ENCODE results near the gene AGA.
A peak's percentile ranks its signal among the peaks of the same experiment; 100 is the strongest.

AGA gene

GRCh38 chr4:177448850-177449249 is 6.6 kb upstream of the AGA start:
- Histone ChIP-seq H3K4me1 (ENCODE audit: control insufficient read depth, insufficient read depth, low read length) (no peaks in the 10 kb centered on the region), H3K9me3 (ENCODE audit: control insufficient read depth, low read length) (no peaks in the 10 kb centered on the region), H3K27me3 (ENCODE audit: control insufficient read depth, insufficient read depth, low read length, poor library complexity, severe bottlenecking) (no peaks in the 10 kb centered on the region), H3K27ac (ENCODE audit: insufficient read depth, low read depth, low read length, poor library complexity, severe bottlenecking) (no peak overlapping the region), H3K4me3 (ENCODE audit: insufficient read depth, low read depth, low read length) (no peak overlapping the region), H3K36me3 (ENCODE audit: control insufficient read depth, insufficient read depth, low read length) (no peaks in the 10 kb centered on the region)
- WGBS, 2 experiments: no CpG with 5 or more reads among the region's 1 CpG

DNA sequence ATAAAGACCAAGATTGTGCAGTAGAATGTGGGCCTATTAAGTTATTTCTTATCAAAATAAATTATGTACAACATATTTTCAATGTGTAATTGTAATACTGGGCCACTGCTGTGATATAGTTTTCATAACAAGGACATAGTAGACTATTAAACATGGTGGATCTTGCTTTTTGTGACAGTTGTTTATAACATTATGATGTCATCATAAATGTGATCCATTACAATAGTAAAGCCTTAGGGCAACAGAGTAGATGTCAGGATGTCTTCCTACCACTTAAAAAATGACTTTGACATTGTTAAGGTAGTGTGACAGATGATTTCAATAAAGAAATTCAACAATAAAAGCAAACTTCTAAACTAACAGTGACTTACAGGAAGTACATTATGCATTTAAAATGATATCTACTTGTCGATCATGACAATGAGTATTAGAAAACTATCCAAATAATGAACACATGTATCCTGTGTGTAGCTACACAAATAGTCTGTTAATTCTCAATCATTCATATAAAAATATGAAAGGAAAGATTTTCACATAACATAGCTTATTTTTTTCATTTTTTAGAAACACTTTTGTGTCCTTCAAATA is 5.3 kb upstream of the AGA start:
- H3K27me3 ChIP-seq (ENCODE audit: control insufficient read depth, insufficient read depth, low read length, poor library complexity, severe bottlenecking): no peaks in the 10 kb centered on the region
- no peak overlapping the region for H3K4me3 ChIP-seq (ENCODE audit: insufficient read depth, low read depth, low read length)
- H3K9me3 ChIP-seq (ENCODE audit: control insufficient read depth, low read length): no peaks in the 10 kb centered on the region
- peaks cover 4% of the 10 kb centered on the region for H3K4me1 ChIP-seq (ENCODE audit: control insufficient read depth, insufficient read depth, low read length)
- no CpG with 5 or more reads among the region's 1 CpG for WGBS, 2 experiments
- H3K36me3 ChIP-seq (ENCODE audit: control insufficient read depth, insufficient read depth, low read length): no peaks in the 10 kb centered on the region
- H3K27ac ChIP-seq (ENCODE audit: insufficient read depth, low read depth, low read length, poor library complexity, severe bottlenecking): no peak overlapping the region

DNA sequence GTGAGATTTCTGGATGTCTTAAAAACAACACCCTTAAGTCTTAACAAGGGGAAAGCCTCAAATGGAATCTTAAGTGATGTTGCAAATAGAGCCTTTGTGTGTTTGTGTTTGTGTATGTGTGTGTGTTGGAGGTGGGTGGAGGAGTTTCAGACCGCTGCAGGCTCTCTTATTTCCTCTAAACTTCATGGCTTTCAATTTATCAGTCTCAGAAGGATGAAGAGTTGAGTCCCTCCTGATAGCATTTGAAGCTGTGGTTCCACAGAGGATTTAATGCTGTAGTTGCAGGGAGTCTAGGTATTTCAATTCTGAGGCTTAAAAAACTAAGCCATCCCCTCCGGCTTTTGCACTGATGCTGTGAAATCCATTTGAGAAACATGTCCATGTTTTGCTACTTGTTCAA is 4.3 kb upstream of the AGA start:
- 88% methylated on average over 2 of the region's 2 CpGs for WGBS, 2 experiments
- Histone ChIP-seq H3K27ac (ENCODE audit: insufficient read depth, low read depth, low read length, poor library complexity, severe bottlenecking) (no peak overlapping the region), H3K27me3 (ENCODE audit: control insufficient read depth, insufficient read depth, low read length, poor library complexity, severe bottlenecking) (no peaks in the 10 kb centered on the region), H3K36me3 (ENCODE audit: control insufficient read depth, insufficient read depth, low read length) (no peaks in the 10 kb centered on the region), H3K9me3 (ENCODE audit: control insufficient read depth, low read length) (no peaks in the 10 kb centered on the region), H3K4me1 (ENCODE audit: control insufficient read depth, insufficient read depth, low read length) (peaks cover 5% of the 10 kb centered on the region), H3K4me3 (ENCODE audit: insufficient read depth, low read depth, low read length) (no peak overlapping the region)

- no peaks in the 10 kb centered on the region for H3K36me3 ChIP-seq (ENCODE audit: control insufficient read depth, insufficient read depth, low read length)
- WGBS, 2 experiments: 88 to 91% methylated on average over 26 of the region's 26 CpGs
- H3K4me1 ChIP-seq (ENCODE audit: control insufficient read depth, insufficient read depth, low read length): peaks cover 5% of the 10 kb centered on the region
- no peak overlapping the region for H3K27ac ChIP-seq (ENCODE audit: insufficient read depth, low read depth, low read length, poor library complexity, severe bottlenecking)
- H3K4me3 ChIP-seq (ENCODE audit: insufficient read depth, low read depth, low read length): no peak overlapping the region
- H3K9me3 ChIP-seq (ENCODE audit: control insufficient read depth, low read length): no peaks in the 10 kb centered on the region
- H3K27me3 ChIP-seq (ENCODE audit: control insufficient read depth, insufficient read depth, low read length, poor library complexity, severe bottlenecking): no peaks in the 10 kb centered on the region
Measured at GRCh38 chr4:177444911-177445736, 2.9 kb upstream of the AGA start.

DNA sequence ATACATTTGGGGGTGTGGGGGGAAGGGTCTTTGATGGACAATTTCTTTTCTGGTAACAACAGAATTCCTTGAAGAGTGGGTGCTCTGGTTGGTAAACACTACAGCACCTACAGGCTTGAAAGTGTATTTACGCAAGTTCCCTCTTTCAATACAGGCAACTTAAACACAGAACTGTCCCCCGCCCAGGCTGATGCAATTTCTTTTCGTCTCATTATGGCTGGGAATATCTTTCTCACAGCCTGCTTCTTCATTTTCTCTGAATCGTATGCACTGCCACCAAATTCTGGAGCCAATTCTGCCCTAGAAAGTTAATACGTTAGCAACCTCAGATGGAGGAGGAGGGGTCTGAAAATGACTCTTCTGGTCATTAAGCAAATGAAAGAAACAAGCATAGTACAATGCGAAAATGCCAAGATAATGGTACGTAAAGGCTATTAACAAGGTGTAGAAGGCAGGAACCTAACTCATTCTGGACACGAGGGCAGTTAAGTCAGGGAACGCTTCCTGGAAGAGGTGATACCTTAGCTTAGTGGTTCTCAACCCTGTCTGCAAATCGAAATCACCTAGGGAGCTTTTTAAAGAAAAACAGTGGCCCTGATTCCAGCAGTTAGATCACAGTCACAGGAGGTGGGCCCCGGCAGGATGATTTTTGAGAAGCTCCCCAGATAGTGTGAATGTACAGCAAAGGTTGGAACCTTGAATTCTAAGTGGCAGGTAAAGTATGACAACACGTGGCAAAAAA is 1.0 kb downstream of the AGA start:
- no peaks in the 10 kb centered on the region for H3K27me3 ChIP-seq (ENCODE audit: control insufficient read depth, insufficient read depth, low read length, poor library complexity, severe bottlenecking)
- peak overlapping the region; percentile 94 for H3K27ac ChIP-seq (ENCODE audit: insufficient read depth, low read depth, low read length, poor library complexity, severe bottlenecking)
- H3K9me3 ChIP-seq (ENCODE audit: control insufficient read depth, low read length): no peaks in the 10 kb centered on the region
- peak overlapping the region; percentile 54 for H3K4me3 ChIP-seq (ENCODE audit: insufficient read depth, low read depth, low read length)
- H3K36me3 ChIP-seq (ENCODE audit: control insufficient read depth, insufficient read depth, low read length): no peaks in the 10 kb centered on the region
- peaks cover 5% of the 10 kb centered on the region for H3K4me1 ChIP-seq (ENCODE audit: control insufficient read depth, insufficient read depth, low read length)
- WGBS, 2 experiments: 62 to 66% methylated on average over 12 of the region's 12 CpGs

GRCh38 chr4:177436456-177436855 is 5.8 kb downstream of the AGA start:
- Histone ChIP-seq H3K36me3 (ENCODE audit: control insufficient read depth, insufficient read depth, low read length) (no peaks in the 10 kb centered on the region), H3K4me3 (ENCODE audit: insufficient read depth, low read depth, low read length) (no peak overlapping the region), H3K27me3 (ENCODE audit: control insufficient read depth, insufficient read depth, low read length, poor library complexity, severe bottlenecking) (no peaks in the 10 kb centered on the region), H3K9me3 (ENCODE audit: control insufficient read depth, low read length) (no peaks in the 10 kb centered on the region), H3K27ac (ENCODE audit: insufficient read depth, low read depth, low read length, poor library complexity, severe bottlenecking) (no peak overlapping the region), H3K4me1 (ENCODE audit: control insufficient read depth, insufficient read depth, low read length) (no peaks in the 10 kb centered on the region)
- WGBS, 2 experiments: 93% methylated on average over 7 of the region's 7 CpGs

DNA sequence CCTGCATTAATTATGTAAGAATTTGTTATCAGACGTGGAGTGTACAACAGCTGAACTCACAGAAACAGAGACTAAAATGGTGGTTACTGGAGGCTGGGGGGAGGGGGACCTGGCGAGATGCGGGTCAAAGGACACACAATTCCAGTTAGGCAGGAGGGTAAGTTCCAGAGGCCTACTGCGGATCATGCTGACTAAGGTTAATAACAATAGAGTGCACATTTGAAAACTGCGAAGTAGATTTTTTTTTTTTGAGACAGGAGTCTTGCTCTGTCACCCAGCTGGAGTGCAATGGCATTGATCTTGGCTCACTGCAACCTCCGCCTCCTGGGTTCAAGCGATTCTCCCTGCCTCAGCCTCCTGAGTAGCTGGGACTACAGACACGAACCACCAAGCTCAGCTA is 7.6 kb downstream of the AGA start:
- Histone ChIP-seq H3K36me3 (ENCODE audit: control insufficient read depth, insufficient read depth, low read length) (no peaks in the 10 kb centered on the region), H3K9me3 (ENCODE audit: control insufficient read depth, low read length) (no peaks in the 10 kb centered on the region)
- 94% methylated on average over 8 of the region's 8 CpGs for WGBS, 2 experiments

GRCh38 chr4:177427192-177427591 is 15.0 kb downstream of the AGA start:
- 71% methylated on average over 1 of the region's 1 CpG; no CpG with 5 or more reads in 1 of the 2 experiments for WGBS, 2 experiments
- no peak overlapping the region for H3K27ac ChIP-seq (ENCODE audit: insufficient read depth, low read depth, low read length, poor library complexity, severe bottlenecking)
- H3K36me3 ChIP-seq (ENCODE audit: control insufficient read depth, insufficient read depth, low read length): no peaks in the 10 kb centered on the region
- no peaks in the 10 kb centered on the region for H3K9me3 ChIP-seq (ENCODE audit: control insufficient read depth, low read length)
- no peaks in the 10 kb centered on the region for H3K4me1 ChIP-seq (ENCODE audit: control insufficient read depth, insufficient read depth, low read length)
- no peak overlapping the region for H3K4me3 ChIP-seq (ENCODE audit: insufficient read depth, low read depth, low read length)
- no peaks in the 10 kb centered on the region for H3K27me3 ChIP-seq (ENCODE audit: control insufficient read depth, insufficient read depth, low read length, poor library complexity, severe bottlenecking)

More for the DNA sequence above, 7.6 kb downstream of the AGA start:
- H3K27me3 ChIP-seq (ENCODE audit: control insufficient read depth, insufficient read depth, low read length, poor library complexity, severe bottlenecking): no peaks in the 10 kb centered on the region
- no peaks in the 10 kb centered on the region for H3K4me1 ChIP-seq (ENCODE audit: control insufficient read depth, insufficient read depth, low read length)
- no peak overlapping the region for H3K27ac ChIP-seq (ENCODE audit: insufficient read depth, low read depth, low read length, poor library complexity, severe bottlenecking)
- H3K4me3 ChIP-seq (ENCODE audit: insufficient read depth, low read depth, low read length): no peak overlapping the region

DNA sequence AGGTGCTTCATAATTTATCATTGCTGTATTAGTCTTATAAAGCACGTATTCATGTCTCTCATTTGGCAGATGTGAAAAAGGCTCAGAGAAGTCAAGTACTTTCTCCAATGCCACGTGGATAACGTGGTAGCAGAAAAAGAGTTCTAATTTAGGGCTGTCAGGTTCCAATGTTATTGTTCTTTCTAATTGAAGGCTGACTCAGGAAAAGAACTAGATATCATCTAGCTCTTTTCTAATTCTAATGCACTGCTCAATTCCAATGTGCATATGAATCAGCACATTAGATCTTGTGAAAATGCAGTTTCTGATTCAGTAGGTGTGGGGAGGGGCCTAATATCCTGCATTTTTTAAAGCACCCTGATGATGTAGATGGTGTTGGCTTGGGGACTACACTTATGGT is 22.8 kb downstream of the AGA start:
- no peak overlapping the region for H3K27ac ChIP-seq (ENCODE audit: insufficient read depth, low read depth, low read length, poor library complexity, severe bottlenecking)
- H3K4me1 ChIP-seq (ENCODE audit: control insufficient read depth, insufficient read depth, low read length): no peaks in the 10 kb centered on the region
- H3K4me3 ChIP-seq (ENCODE audit: insufficient read depth, low read depth, low read length): no peak overlapping the region
- H3K36me3 ChIP-seq (ENCODE audit: control insufficient read depth, insufficient read depth, low read length): no peaks in the 10 kb centered on the region
- 87 to 95% methylated on average over 3 of the region's 3 CpGs for WGBS, 2 experiments
- H3K27me3 ChIP-seq (ENCODE audit: control insufficient read depth, insufficient read depth, low read length, poor library complexity, severe bottlenecking): no peaks in the 10 kb centered on the region
- no peaks in the 10 kb centered on the region for H3K9me3 ChIP-seq (ENCODE audit: control insufficient read depth, low read length)

DNA sequence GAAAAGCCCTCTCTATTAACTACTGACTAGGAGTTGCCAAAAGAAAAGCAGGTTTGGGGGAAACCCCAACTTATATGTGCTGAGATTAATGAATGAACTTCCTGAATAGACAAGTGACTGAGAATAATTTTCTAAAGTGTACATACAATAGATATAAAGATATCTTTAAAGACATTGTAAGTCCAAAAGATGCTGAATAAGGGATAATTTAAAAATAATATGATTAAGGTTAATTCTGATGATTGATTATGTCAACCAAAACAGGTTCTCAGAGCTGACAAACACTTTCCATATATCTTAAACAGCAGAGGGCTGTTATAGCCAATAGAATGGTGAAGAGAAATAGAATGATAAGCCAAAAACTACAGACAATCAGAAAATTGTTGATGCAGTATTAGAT is 28.6 kb downstream of the AGA start:
- Histone ChIP-seq H3K4me3 (ENCODE audit: insufficient read depth, low read depth, low read length) (no peak overlapping the region), H3K9me3 (ENCODE audit: control insufficient read depth, low read length) (no peaks in the 10 kb centered on the region), H3K27ac (ENCODE audit: insufficient read depth, low read depth, low read length, poor library complexity, severe bottlenecking) (no peak overlapping the region), H3K27me3 (ENCODE audit: control insufficient read depth, insufficient read depth, low read length, poor library complexity, severe bottlenecking) (no peaks in the 10 kb centered on the region), H3K36me3 (ENCODE audit: control insufficient read depth, insufficient read depth, low read length) (no peaks in the 10 kb centered on the region), H3K4me1 (ENCODE audit: control insufficient read depth, insufficient read depth, low read length) (no peaks in the 10 kb centered on the region)
